ENCODE data around the gene YAP1.

The YAP1 gene

GRCh38 chr11:102117472-102118113 lies 7.3 kb downstream of the YAP1 start:
- no peak for DNase-seq

DNA sequence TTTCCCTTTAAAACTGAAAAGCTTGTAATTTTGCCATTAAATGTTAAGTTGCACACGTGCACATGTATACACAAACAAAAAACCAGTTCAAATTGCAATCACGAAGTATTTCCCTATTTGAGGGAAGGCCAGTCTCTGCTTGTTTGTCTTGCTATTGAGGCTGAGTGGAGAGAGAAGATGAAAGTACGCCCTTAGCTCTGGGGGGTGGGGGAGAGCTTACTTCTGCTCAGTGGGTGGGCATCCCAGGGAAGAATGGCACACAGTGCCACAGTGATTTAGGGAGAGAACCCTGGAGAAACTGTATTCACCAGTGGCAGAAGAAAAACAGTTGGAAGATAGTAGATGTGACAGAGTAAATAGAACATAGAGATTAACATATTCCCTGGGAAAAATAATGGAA lies 8.7 kb downstream of the YAP1 start:
- DNase-seq = no peak

DNA sequence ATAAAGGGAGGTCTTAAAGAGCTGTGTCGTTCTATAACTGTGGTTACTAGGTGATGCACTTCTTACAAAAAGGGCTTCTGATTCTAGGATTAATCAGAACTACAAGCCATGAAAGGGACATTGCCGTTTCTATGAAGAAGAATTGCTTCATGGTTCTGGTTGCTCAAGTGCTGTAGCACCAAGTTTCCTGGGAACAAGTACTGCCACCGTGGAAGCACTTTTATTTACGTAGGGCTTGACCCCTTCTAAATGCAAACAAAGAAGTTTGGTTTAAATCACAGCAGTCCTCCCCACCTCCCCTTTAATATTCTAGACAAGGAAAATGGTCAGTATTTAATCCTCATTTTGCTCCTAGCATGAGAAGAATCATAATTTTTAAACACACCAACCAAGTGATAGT lies 9.8 kb downstream of the YAP1 start:
- DNase-seq = no peak

DNA sequence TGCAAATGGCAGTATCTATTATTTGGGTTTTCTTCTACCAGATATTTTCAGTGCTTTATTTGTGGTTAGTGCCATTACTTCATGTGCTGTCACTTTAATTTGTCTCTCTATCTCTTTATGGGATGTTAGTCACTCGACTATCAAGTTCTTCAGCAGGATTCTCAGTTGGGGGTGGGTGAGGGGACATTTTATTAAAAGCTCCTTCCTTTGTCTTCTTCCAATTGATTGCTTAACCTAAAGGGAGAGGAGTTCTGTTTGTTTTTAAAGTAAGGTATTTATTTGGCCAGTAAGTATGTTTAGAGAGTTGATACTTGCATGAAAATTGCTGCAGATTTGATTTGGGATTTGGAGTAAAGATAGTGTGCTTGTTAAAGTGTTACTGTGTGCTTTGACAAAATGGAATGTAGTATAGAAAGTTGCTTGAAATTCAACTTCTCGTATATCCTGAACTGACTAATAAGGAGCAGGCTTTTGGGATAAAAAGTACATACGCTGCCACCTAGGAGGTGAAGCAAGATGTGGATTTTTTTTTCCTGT lies 10.3 kb downstream of the YAP1 start:
- DNase-seq = no peak

- DNase-seq = no peak
These were observed 11.1 kb downstream of the YAP1 start for GRCh38 chr11:102121329-102121728.

DNA sequence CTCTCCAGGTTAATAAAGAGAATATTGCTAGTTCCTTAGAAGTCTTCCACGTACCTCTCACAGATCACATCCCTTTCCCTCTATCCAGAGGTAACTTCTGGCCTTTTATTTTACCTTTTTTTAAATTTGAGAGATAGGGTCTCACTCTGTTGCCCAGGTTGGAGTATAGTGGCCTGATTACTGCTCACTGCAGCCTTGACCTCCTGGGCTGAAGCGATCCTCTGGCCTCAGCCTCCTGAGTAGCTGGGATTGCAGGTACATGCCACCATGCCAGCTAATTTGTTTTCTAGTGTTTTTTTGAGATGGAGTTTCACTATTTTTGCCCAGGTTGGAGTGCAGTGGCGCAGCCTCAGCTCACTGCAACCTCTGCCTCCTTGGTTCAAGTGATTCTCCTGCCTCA lies 24.4 kb downstream of the YAP1 start:
- no peak for DNase-seq

- DNase-seq = no peak
These were observed 25.0 kb downstream of the YAP1 start for GRCh38 chr11:102135256-102135655.

- DNase-seq = no peak
These were observed 28.0 kb downstream of the YAP1 start for GRCh38 chr11:102138223-102138622.

DNA sequence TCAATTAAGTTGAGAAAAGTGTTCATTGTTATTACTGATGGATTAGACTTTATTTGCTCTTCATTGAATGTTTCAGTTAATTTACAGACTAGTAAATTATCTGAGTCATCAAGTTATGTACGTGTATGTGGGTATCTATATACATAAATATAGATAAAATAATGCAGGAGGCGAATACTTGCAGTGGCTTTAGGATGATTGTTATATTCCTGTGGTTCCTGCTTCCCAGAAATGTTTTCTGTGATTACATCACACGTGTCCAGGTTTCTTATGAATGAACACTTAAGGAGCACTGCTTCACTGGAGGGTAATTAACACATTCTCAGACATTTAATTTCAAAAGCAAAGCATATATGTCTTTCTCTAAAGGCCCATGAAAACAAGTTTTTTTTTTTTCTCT lies 28.4 kb downstream of the YAP1 start:
- no peak for DNase-seq

DNA sequence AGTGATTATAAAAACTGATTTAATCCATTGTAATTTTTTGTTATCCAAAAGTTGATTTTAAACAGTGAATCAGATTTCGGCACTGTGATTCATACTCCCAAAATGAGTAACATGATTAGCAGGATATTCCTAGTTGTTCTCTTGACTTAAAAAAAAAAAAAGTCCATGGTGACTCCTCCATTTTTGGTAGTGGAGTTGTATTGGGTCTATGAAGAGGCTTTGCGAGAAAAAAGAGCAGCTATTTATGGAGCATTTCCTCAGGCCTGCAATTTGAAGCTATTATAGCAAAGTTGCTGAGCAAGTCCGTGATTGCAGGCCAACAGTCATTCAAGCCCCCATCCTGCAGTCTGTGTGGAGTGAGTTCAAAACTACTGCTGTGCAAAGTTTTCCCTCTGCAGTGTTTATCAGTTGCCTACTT lies 28.8 kb downstream of the YAP1 start:
- DNase-seq = no peak

GRCh38 chr11:102142333-102142732 lies 32.1 kb downstream of the YAP1 start:
- DNase-seq = no peak

- no peak for DNase-seq
These were observed 33.6 kb downstream of the YAP1 start for GRCh38 chr11:102143867-102144266.

GRCh38 chr11:102144357-102145355 lies 34.4 kb downstream of the YAP1 start:
- DNase-seq = no peak

- DNase-seq = no peak
These were observed 36.8 kb downstream of the YAP1 start for GRCh38 chr11:102147015-102147414.

DNA sequence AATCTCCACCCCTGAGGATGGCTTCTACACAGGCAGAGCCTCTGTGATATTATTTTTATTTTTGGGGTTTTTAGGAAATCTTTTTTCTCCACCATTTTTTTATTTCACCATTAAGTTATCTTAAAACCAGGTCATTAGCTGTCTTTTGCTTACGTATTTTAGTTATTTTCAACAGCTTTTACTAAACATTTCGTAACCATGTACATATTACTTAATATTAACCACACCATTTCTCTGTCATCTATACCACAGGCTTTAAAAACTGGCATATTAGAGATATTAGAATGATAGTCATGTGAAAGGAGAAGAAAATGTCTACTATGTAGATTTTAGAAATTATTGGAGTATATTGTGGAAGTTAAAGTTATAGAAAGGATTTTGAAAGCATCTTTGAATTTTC lies 37.4 kb downstream of the YAP1 start:
- no peak for DNase-seq

GRCh38 chr11:102148059-102148458 lies 37.8 kb downstream of the YAP1 start:
- DNase-seq = no peak

- no peak for DNase-seq
These were observed 41.7 kb downstream of the YAP1 start for GRCh38 chr11:102151784-102152525.

- DNase-seq = no peak
These were observed 42.8 kb downstream of the YAP1 start for GRCh38 chr11:102153082-102153481.

DNA sequence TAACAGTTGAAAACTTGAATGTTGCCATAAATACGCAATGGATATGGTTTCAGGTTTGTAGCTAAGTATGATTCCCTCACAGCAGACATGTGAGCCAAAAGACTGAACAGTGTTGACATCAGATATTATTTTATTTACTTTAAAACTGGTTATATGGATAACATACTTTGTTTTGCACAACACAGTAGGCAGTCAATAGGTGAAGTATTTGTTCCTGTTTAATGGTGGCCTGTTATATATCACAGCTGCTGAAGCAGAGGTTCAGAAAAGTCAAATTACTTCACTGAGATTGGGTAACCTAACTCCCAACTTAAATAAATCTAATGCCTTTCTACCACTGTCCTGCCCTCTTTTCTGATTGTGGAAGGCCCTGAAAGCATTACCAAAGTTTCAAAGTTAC lies 44.6 kb downstream of the YAP1 start:
- DNase-seq = no peak

GRCh38 chr11:102155676-102156075 lies 45.4 kb downstream of the YAP1 start:
- DNase-seq = no peak

DNA sequence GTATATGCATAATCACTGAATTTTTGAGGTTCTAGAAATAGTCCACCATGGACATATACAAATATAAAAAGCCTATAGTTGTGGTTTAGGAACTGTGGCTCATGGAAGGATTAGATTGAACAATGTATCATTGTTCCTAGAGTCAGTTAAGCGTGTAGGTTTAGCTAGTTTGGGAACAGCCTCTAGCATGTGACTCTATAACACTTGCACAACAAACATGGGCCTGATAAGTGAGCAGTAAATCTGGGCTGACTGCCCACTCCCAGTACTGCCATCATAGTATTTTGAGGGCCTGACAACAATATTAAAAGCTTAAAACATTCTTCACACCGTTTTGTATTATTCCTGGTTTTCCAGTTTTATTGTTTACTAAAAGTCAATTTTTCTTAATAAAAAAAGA lies 47.0 kb downstream of the YAP1 start:
- no peak for DNase-seq

DNA sequence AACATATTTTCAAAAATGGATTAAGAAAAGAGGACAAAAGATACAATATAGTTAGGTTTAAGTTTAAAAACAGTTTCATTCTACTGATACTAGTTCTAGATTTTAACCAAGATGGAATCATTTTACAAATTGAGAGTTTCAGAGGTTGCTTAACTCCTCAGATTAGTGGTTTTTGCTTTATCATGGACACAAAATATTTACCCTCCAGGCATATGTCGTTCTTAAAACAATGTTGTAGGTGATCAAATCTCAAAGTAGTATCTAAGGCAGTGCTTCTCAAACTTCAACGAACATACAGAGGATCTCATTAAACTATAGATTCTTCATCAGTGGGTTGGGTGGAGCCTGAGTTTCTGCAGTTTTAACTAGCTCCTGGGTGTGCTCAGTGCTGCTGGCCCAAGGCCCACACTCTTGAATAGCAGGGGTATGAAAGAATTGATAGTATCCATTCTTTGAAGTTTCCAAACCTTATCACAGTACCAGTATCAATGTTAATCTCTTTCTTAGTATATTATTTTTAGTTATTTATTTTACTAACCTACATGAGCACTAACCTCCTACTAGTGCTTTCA lies 48.0 kb downstream of the YAP1 start:
- DNase-seq = no peak

DNA sequence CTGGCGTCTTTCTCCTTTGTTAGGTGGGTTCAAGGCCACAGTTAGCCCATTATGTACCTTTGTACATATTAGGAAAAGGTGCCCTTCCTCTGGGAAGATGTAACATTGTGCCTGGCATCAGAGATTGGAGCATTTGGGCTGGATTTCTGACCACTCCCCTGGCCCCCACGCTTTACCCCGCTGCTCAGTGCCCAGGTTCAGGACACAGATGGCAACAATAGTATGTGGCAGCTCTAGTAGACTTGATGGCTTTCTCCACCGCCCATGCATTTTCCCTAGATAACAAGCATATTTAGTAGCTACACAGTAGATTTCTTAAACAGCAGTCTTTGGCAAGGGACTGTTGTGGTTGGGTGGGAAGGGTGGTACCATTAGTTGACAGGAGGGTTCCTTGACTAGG lies 53.1 kb downstream of the YAP1 start:
- no peak for DNase-seq

Measured in activated naive CD4-positive, alpha-beta T cell (primary cell).